Right ventricle myocardium superior (tissue), 1 donor: ENCODE measurements around the gene NUBPL. TPM values are rescaled to one million over a fixed set of nuclear protein-coding genes. Genes with fewer than 3 reads are reported as not detected.
"Not testable (repeated sequence)": the region's sequence is repeated elsewhere in the genome, so short reads cannot be mapped to it uniquely, and the experiment has no call there.

Experiments
- ATAC-seq: fragments of 200-7000 bp; cut with Tn5 transposase; one replicate; pipeline ENCODE4 v1.9.1; 2020; ENCODE audit warnings: mild to moderate bottlenecking; ENCODE audit not compliant: poor library complexity
- DNase-seq: peaks from one replicate; pipeline ENCODE4 v3.0.0-alpha.2; 2020
- intact Hi-C: fragments of 100-400 bp; cut with DNase I; formaldehyde crosslinking; loops from one replicate; pipeline ENCODE4 v1.11.2; 2022
- total RNA-seq: library from RNA; stranded (reverse); fragmentation: NEBNext Ultra II Directional; extraction: Animal tissue kit (Norgen Biotek cat#: 25700); gene quantifications from one replicate; pipeline ENCODE4 v1.2.1, GENCODE V29; 2021
- donor health status: DM: no; HTN: yes; CAD: no; lungs with severe emphysema.

Gene NUBPL
- total RNA-seq, 1 donor from 2014 or later, result 28.2 TPM

GRCh38 chr14:31881531-31882310 lies 320.5 kb downstream of the NUBPL start:
- no peak for ATAC-seq
- DNase-seq, result no peak
- intact Hi-C loops, result no loop called here

DNA sequence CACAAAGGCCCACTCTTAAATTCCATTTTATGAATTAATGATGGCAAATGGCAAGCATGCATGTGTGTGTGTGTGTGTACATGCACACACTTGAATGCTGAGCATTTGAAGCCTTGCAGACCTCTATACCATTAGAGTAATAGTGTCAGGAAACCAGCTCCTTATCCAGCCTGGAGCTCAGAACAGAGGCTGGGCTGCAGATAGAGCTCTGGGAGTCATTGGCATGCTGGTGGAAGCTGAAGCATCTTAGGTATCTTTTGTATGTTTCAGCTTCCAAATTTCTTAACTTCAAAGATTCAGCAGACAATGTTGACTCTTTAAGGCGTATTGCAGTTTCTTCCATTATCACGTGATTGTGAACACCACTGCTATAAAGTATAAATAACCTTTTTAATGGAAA lies 323.0 kb downstream of the NUBPL start:
- intact Hi-C loops, result no loop called here
- ATAC-seq, result no peak

DNA sequence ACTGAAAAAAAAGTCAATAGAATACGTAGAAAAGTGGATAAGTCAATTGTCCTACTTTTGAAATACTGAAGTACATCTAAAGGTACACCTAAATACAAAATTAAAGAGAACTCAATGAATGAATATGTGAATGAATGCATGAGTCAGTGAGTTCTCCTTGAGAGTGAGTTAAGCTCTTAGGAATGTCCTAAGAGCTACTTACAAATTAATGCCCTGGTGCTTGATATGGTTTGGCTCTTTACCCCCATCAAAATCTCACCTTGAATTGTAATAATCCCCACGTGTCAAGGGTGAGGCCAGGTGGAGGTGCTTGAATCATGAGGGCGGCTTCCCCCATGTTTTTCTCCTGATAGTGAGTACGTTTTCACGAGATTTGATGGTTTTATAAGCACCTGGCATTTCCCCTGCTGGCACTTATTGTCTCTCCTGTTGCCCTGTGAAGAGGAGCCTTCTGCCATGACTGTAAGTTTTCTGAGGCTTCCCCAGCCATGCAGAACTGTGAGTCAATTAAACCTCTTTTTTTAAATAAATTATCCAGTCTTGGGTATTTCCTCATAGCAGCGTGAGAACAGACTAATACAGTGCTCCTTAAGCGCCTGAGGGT lies 323.7 kb downstream of the NUBPL start:
- ATAC-seq (no peak), DNase-seq (no peak)
- intact Hi-C loops, result no loop called here

More for the DNA sequence above, 323.0 kb downstream of the NUBPL start:
- no peak for DNase-seq

DNA sequence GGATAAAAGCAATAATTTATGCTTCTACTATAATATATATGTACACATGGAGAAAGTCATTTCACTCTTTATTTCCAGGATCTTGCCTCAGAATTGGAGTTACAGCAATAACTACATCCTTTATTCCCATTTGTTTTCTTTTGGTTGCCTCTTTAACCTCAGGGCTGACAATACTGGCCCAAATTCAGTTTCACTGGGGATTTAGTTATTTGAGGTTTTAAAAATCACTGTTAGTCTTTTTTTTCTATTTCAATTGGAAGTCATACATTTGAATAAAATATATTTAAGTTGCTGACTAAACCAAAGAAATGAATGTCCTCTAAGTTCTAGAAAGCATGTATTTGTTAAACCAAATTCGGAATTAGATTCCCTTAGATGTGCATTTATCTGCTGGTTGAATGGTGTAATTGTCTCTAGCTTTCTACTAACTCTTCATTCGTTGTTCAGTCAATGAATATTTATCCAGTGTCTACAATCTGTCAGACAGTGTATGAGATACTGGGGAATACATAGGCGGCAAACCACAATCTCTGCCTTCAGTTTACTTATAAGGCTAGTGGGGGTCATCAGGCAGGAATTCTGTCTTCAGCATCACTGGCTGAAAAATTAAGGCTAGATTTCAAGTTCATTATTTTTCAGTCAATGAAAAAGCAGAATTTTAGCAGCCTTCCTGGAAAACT lies 325.1 kb downstream of the NUBPL start:
- intact Hi-C loops, result no loop called here
- DNase-seq, result no peak
- no peak for ATAC-seq

DNA sequence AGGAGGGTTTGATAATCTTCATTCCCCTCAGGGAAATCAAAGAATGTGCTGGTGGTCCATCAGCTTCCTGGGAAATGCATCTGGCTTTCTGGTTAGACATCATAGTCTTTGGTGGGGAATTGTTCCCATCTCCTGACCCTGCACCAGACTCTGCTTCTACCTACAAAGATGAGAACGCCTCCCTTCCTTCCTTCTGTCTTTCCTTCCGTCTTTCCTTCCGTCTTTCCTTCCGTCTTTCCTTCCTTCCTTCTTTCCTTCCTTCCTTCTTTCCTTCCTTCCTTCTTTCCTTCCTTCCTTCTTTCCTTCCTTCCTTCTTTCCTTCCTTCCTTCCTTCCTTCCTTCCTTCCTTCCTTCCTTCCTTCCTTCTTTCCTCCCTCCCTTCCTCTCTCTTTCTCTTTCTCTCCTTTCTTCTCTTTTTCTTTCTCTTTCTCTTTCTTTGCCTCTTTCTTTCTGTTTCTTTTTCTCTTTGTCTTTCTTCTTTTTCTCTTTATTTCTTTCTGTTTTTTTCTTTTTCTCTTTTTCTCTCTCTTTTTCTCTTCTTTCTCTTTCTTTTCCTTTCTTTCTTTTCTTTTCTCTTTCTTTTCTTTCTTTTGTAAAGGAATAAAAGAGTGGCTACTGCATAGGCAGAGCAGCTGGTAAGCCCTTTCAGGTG lies 326.9 kb downstream of the NUBPL start:
- DNase-seq (no peak), ATAC-seq (no peak)
- intact Hi-C loops, result no loop called here

DNA sequence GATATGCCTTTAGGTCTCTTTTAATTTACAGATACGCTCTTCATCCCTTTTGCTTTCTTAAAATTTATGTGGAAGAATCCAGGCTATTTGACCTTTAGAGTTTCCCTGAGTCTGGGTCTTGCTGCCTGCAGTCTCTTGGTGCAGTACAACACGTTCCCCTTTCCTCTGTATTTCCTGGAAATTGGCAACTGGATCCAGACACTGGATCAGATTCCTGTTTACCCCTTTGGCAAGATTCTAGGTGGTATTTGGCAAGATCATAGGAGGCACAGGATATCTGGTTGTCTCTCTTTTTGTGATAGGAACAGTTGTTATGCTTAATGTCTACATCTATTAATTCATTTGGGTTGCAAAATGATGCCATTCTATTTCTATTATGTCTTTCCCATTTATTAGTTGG lies 328.1 kb downstream of the NUBPL start:
- intact Hi-C loops, result no loop called here
- ATAC-seq, result no peak
- DNase-seq, result no peak

DNA sequence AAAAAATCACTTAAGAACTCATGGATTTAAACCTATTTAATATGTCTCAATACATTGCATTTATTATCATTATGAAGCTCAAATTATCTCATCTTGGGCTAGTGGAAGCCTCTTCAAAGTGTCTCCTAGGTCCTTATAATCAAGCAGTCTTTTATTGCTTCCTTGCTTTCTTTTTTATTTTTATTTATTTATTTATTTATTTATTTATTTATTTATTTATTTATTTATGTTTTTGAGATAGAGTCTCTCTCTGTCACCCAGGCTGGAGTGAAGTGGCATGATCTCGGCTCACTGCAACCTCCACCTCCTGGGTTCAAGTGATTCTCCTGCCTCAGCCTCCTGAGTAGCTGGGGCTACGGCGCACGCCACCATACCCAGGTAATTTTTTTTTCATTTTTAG lies 329.0 kb downstream of the NUBPL start:
- DNase-seq, intact Hi-C loops, ATAC-seq: not testable (repeated sequence)

DNA sequence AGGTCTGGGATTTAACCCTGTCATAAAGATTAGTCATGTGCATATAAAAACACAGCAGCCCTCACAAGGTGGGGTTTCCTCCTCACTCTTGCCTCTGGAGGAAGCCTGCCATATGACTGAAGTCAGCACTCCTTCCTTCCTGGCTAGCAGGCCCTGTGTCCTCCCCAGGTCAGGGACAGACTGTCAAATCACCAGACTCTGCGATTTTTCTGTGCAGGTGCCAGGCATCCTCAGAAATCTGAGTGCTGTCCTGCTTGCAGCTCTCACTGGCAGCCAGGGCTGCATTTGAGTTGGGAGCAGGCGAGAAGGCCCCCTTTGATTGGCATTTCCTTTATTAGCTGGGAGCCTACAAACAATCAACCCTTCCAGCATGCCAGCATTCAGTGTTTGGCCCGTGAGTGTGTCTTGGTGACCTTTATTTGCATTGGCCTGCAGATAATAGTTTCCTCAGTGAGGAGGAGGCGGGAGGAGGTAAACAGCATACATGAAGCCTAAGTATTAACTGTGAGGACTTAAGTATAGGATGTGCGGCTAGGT lies 332.1 kb downstream of the NUBPL start:
- DNase-seq (peak; percentile 46), ATAC-seq (peak; percentile 64)
- intact Hi-C loops, result no loop called here

DNA sequence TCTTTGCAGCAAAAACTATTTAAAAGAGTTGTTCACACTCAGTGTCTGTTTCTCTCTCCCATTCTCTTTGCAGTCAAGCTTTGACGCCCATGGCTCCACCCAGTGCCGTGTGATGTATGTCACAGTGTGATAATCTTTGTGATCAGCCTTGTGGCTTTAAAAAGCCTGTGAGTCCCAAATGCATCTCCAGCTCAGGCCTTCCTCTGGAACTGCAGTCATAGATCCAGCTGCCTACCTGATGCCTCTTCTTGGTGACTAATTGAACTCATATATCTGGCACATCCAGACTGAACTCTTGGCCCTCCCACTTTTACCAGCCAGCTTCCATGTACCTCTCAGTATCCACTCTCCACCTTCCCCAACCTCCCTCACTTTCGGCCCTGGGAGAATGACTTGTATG lies 333.1 kb downstream of the NUBPL start:
- no peak for DNase-seq

DNA sequence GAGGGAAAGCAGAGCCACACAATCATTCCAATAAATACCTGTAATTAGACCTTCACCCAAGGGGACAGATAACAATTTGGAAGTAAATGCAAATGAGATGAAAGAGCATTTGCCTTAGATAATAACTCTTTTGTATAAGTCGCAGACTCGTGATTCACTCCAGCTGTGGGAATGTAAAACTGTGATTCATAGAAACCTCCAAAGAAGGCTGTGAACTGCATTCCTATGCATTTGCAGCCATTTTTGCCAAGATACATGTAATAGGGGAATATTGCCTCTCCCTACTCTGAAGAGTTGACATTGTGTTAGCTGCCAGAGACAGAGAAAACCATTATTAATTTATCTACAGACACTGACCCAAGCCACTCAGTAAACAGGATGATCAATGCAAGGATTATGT lies 334.0 kb downstream of the NUBPL start:
- DNase-seq (no peak), ATAC-seq (no peak)
- intact Hi-C loops, result no loop called here

More for the DNA sequence above, 333.1 kb downstream of the NUBPL start:
- ATAC-seq, result no peak
- intact Hi-C loops, result no loop called here

GRCh38 chr14:31895646-31896045 lies 334.4 kb downstream of the NUBPL start:
- ATAC-seq (no peak), DNase-seq (no peak)
- intact Hi-C loops, result no loop called here

DNA sequence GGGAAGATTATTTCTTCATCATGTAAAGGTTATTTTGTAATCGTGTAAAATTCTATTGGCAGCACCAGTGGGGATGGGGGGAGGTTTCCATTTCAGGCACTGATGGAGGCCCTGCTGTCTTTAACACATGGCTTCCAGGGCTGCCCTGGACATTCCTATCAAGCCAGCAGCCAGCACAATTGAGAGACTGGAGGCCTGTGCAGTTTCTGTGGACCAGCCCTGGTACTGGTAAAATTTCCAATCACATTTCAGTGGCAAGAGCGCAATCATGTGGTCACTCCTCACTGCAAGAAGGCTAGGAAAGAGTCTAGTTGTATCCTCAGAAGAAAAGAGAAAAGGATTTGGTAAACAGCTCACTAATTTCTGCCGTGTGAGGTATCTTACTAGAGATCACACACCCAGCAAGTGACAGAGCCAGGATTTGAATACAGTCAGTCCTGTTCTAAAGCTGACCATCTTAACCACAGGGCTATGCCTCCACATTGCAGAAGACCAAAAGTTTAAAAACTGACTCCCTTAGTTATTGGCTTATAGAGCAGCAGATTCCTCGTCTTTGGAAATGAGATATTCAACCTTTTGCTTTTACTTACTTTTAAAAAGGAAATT lies 336.5 kb downstream of the NUBPL start:
- intact Hi-C loops, result no loop called here
- ATAC-seq (peak; percentile 63), DNase-seq (no peak)

DNA sequence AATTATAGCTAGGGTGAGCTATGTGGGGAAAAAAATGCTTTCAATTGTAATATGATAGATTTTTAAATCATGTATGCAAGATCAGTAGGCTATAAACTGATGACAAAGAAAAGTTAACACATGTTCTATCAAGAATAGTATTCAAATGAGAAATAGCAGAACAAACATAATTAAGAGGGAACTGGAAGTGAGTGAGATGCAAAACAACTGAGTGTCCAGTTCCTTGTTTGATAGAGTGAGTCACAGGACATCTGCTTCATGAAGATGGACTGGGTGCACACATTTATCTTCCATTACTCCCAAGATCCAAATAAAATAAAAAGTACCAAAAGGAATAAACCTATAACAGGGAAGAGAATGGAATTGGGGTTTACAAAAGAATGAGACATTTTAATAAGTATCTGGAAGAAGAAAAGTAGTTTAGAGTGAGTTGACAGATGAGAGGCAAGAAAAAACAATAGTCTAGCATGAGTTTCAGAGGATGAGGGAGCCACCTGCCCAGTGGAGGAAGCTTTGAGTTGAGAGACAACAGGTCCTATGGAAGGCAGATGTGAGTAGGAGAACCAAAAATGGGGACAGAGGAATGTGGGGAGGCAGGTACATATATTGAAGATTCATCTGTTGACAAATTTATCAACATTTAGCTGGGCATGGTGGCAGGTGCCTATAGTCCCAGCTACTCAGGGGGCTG lies 337.8 kb downstream of the NUBPL start:
- peak; percentile 69 for ATAC-seq
- intact Hi-C loops, result no loop called here

DNA sequence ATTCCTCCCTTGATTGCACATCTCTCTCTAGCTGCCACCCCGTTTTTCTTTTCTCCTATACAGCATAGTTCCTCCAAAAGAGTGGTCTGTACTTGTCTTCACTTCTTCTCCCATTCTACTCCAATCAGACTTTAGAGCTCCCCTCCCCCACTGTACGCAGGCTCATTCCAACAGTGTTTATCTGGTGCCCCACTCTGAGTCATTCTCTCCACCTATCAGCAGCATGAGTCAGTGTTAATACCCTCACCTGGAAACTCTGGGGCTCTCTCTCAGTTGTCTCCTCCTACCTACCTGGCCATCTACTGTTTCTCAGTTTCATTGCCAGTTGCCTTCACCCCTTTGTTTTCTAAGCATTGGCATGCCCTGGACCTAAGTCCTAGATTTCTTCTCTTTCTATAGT lies 340.8 kb downstream of the NUBPL start:
- ATAC-seq (no peak), DNase-seq (no peak)
- intact Hi-C loops, result no loop called here

More for the DNA sequence above, 337.8 kb downstream of the NUBPL start:
- no peak for DNase-seq

GRCh38 chr14:31902945-31903646 lies 341.9 kb downstream of the NUBPL start:
- no peak for DNase-seq
- intact Hi-C loops, result no loop called here
- no peak for ATAC-seq

DNA sequence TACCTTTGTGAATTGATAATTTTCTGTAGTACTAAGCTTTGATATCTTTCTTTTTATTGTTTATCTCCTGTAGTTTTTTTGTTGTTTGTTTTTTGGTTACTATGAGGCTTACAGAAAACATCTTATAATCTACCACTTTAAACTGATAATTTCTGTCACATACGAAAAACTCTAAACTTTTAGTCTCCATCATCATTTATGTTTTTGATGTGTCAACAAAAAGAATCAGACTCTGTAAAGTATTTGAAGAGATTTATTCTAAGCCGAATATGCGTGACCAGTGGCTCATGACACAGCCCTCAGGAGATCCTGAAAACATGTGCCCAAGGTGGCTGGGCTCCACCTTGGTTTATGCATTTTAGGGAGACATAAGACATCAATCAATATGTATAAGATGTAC lies 348.8 kb downstream of the NUBPL start:
- intact Hi-C loops, result no loop called here
- ATAC-seq (no peak), DNase-seq (no peak)
